ENCODE results near the gene SIN3B.

Gene SIN3B

GRCh38 chr19:16830679-16831078 is 1.5 kb downstream of the SIN3B start:
- Histone ChIP-seq H3K27me3 (ENCODE audit: insufficient read depth, low read length, poor library complexity, severe bottlenecking) (no peaks in the 10 kb centered on the region), H4K20me1 (ENCODE audit: insufficient read depth, low read length, poor library complexity, severe bottlenecking) (no peaks in the 10 kb centered on the region), H3K4me2 (ENCODE audit: low read depth, low read length, poor library complexity, severe bottlenecking) (peak overlapping the region; percentile 97), H3K9me3 (ENCODE audit: insufficient read depth, low read depth, low read length) (no peaks in the 10 kb centered on the region), H3K9ac (ENCODE audit: low read depth, low read length, poor library complexity, severe bottlenecking) (peak overlapping the region; percentile 94), H3K36me3 (ENCODE audit: insufficient read depth, low read length) (peaks cover 7% of the 10 kb centered on the region; the same call in 1 of the 2 replicates), H3K4me3 (ENCODE audit: low read length, poor library complexity, severe bottlenecking) (peak overlapping the region; percentile 99), H3F3A (ENCODE audit: low read depth) (no peaks in the 10 kb centered on the region), H3K9me2 (replicated peaks; ENCODE audit: low read depth, low read length) (no peaks in the 10 kb centered on the region), H3K79me2 (ENCODE audit: insufficient read depth, low read length) (peaks cover 21% of the 10 kb centered on the region), H3K4me1 (ENCODE audit: insufficient read depth, low read length, poor library complexity, severe bottlenecking) (peaks cover 13% of the 10 kb centered on the region), H2AFZ (ENCODE audit: low read length) (no peak overlapping the region)
- TF ChIP-seq EZH2phosphoT487 (IDR thresholded peaks at IDR 0.05; ENCODE audit: borderline replicate concordance) (no peak), CTCF (conservative IDR thresholded peaks at IDR 0.05; ENCODE audit: low read length) (no peak)

- H4K20me1 ChIP-seq (ENCODE audit: insufficient read depth, low read length, poor library complexity, severe bottlenecking) = no peaks in the 10 kb centered on the region
- H3K79me2 ChIP-seq (ENCODE audit: insufficient read depth, low read length) = peaks cover 21% of the 10 kb centered on the region
- H3K9me3 ChIP-seq (ENCODE audit: insufficient read depth, low read depth, low read length) = no peaks in the 10 kb centered on the region
- H3F3A ChIP-seq (ENCODE audit: low read depth) = no peaks in the 10 kb centered on the region
- no peaks in the 10 kb centered on the region for H3K9me2 ChIP-seq (replicated peaks; ENCODE audit: low read depth, low read length)
- no peaks in the 10 kb centered on the region for H3K27me3 ChIP-seq (ENCODE audit: insufficient read depth, low read length, poor library complexity, severe bottlenecking)
- no peak overlapping the region for H3K4me3 ChIP-seq (ENCODE audit: low read length, poor library complexity, severe bottlenecking)
- peaks cover 17% of the 10 kb centered on the region for H3K4me1 ChIP-seq (ENCODE audit: insufficient read depth, low read length, poor library complexity, severe bottlenecking)
- peaks cover 7% of the 10 kb centered on the region; the same call in 1 of the 2 replicates for H3K36me3 ChIP-seq (ENCODE audit: insufficient read depth, low read length)
- H3K4me2 ChIP-seq (ENCODE audit: low read depth, low read length, poor library complexity, severe bottlenecking) = peak overlapping the region; percentile 97
- H2AFZ ChIP-seq (ENCODE audit: low read length) = no peak overlapping the region
- TF ChIP-seq CTCF (conservative IDR thresholded peaks at IDR 0.05; ENCODE audit: low read length) = no peak
- TF ChIP-seq EZH2phosphoT487 (IDR thresholded peaks at IDR 0.05; ENCODE audit: borderline replicate concordance) = no peak
- H3K9ac ChIP-seq (ENCODE audit: low read depth, low read length, poor library complexity, severe bottlenecking) = no peak overlapping the region
These were observed 2.3 kb downstream of the SIN3B start for GRCh38 chr19:16831531-16831930.

- Histone ChIP-seq H3K36me3 (ENCODE audit: insufficient read depth, low read length) (peaks cover 7% of the 10 kb centered on the region; the same call in 1 of the 2 replicates), H3K9me3 (ENCODE audit: insufficient read depth, low read depth, low read length) (no peaks in the 10 kb centered on the region), H3K9ac (ENCODE audit: low read depth, low read length, poor library complexity, severe bottlenecking) (no peak overlapping the region), H4K20me1 (ENCODE audit: insufficient read depth, low read length, poor library complexity, severe bottlenecking) (no peaks in the 10 kb centered on the region), H2AFZ (ENCODE audit: low read length) (no peak overlapping the region), H3K4me3 (ENCODE audit: low read length, poor library complexity, severe bottlenecking) (no peak overlapping the region), H3K9me2 (replicated peaks; ENCODE audit: low read depth, low read length) (no peaks in the 10 kb centered on the region), H3K4me2 (ENCODE audit: low read depth, low read length, poor library complexity, severe bottlenecking) (no peak overlapping the region), H3K4me1 (ENCODE audit: insufficient read depth, low read length, poor library complexity, severe bottlenecking) (peaks cover 16% of the 10 kb centered on the region), H3F3A (ENCODE audit: low read depth) (no peaks in the 10 kb centered on the region), H3K27me3 (ENCODE audit: insufficient read depth, low read length, poor library complexity, severe bottlenecking) (no peaks in the 10 kb centered on the region), H3K79me2 (ENCODE audit: insufficient read depth, low read length) (peaks cover 17% of the 10 kb centered on the region)
- TF ChIP-seq CTCF (conservative IDR thresholded peaks at IDR 0.05; ENCODE audit: low read length) = no peak
- TF ChIP-seq EZH2phosphoT487 (IDR thresholded peaks at IDR 0.05; ENCODE audit: borderline replicate concordance) = no peak
These were observed 5.5 kb downstream of the SIN3B start for GRCh38 chr19:16834747-16835146.

Data from Loucy (cell line).